ENCODE data around the gene ERICH6.

The ERICH6 gene

DNA sequence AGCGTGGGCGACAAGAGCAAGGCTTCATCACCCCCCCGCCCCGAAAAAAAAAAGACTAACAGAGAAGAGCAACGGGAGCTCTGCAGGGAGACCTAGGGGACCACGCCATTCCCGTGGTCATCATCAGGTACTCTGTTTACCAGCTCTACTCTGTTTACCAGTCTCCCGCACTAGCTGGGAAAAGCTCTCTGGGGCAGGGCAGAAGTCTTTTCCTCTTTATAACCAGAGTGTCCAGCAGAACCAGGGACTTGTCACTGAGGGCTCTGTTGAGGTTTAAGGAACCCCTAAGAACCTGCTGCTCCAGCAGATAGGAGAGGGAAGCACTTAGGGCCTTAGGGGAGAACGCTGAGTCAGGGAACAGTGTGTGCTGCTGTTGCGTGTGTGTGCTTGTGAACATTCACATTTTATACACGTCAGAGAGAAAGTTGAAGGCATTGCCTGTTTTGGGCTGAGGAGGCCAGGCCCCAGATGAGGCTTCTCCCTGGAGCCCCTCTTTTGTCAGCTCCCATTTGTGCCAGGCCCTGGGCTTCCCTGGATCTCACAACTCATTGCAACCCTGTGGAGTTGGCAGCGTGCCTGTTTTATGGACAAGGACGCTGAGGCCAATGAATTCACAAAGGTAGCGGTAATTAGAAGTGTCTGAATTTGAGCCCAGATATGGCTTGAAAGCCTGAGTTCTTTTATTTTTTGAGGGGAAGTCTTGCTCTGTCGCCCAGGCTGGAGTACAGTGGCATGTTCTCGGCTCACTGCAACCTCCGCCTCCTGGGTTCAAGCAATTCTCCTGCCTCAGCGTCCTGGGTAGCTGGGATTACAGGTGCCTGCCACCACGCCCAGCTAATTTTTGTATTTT, 24.2 kb upstream of the ERICH6 start:
- no peak overlapping the region for H3K4me3 ChIP-seq (replicated peaks in 1 of 2; ENCODE audit: low read depth in 2 of 2, low read length in 2 of 2)
- TF ChIP-seq, protein P1, sequence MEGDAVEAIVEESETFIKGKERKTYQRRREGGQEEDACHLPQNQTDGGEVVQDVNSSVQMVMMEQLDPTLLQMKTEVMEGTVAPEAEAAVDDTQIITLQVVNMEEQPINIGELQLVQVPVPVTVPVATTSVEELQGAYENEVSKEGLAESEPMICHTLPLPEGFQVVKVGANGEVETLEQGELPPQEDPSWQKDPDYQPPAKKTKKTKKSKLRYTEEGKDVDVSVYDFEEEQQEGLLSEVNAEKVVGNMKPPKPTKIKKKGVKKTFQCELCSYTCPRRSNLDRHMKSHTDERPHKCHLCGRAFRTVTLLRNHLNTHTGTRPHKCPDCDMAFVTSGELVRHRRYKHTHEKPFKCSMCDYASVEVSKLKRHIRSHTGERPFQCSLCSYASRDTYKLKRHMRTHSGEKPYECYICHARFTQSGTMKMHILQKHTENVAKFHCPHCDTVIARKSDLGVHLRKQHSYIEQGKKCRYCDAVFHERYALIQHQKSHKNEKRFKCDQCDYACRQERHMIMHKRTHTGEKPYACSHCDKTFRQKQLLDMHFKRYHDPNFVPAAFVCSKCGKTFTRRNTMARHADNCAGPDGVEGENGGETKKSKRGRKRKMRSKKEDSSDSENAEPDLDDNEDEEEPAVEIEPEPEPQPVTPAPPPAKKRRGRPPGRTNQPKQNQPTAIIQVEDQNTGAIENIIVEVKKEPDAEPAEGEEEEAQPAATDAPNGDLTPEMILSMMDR (IDR thresholded peaks at IDR 0.05; ENCODE audit: low read depth, low read length) = no peak
- DNase-seq (ENCODE audit: low read depth in 2 of 2) = no peak

DNA sequence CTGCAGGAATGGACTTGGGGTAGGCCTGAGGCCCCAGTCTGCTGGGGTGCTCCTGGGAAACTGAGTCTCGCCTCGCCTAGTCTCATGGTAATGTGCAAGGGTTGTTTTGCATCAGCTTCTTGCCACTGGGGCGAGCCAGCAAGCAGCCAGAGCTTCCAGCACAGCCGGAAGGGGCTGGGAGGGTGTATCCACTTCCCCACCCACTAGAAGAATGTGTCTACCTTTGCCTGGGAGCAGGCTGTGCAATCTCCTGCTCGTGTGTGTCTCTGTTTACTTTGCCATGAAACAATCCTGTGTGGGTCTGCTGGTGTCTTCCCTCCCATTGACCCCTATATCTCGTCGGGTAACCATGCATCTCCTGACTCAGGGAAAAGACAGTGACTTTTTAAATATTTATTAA, 21.8 kb upstream of the ERICH6 start:
- no peak overlapping the region for H3K4me3 ChIP-seq (replicated peaks in 1 of 2; ENCODE audit: low read depth in 2 of 2, low read length in 2 of 2)
- TF ChIP-seq, protein P1 (IDR thresholded peaks at IDR 0.05; ENCODE audit: low read depth, low read length) = no peak
- no peak for DNase-seq (ENCODE audit: low read depth in 2 of 2)

DNA sequence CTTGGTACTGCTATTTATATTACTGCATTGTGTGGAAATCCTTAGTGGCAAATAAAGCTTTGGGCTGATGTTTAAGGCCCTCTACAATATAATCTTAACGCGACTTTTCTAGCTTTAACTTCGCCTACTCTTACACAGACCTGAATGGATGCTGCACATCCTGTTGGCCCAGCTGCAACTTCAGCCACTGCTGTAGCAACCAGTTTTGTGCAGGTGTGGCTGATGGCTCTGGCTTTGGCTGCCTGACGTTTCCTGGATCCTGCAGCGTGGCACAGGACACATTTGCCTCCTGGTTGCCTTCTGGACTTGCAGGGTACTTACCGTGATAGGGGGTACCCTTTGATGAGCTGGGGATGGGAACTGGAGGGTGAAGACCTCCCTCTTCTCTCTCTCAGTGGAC, 20.2 kb upstream of the ERICH6 start:
- TF ChIP-seq, protein P1 (IDR thresholded peaks at IDR 0.05; ENCODE audit: low read depth, low read length) = no peak
- DNase-seq (ENCODE audit: low read depth in 2 of 2) = no peak
- H3K4me3 ChIP-seq (replicated peaks in 1 of 2; ENCODE audit: low read depth in 2 of 2, low read length in 2 of 2) = no peak overlapping the region

DNA sequence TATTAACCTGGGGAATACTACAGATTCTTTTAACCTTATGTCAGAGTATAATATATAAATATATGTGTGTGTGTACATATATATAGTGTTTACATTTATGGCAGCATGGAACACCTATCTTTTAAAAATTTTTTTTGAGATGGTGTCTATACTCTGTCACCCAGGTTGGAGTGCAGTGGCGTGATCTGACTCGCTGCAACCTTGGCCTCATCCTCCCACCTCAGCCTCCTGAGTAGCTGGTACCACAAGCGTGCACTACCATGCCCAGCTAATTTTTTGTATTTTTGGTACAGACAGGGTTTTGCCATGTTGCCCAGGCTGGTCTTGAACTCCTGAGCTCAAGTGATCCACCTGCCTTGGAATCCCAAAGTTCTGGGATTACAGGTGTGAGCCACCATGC, 18.5 kb upstream of the ERICH6 start:
- no peak overlapping the region for H3K4me3 ChIP-seq (replicated peaks in 1 of 2; ENCODE audit: low read depth in 2 of 2, low read length in 2 of 2)
- TF ChIP-seq, protein P1 (IDR thresholded peaks at IDR 0.05; ENCODE audit: low read depth, low read length) = no peak
- DNase-seq (ENCODE audit: low read depth in 2 of 2) = no peak

DNA sequence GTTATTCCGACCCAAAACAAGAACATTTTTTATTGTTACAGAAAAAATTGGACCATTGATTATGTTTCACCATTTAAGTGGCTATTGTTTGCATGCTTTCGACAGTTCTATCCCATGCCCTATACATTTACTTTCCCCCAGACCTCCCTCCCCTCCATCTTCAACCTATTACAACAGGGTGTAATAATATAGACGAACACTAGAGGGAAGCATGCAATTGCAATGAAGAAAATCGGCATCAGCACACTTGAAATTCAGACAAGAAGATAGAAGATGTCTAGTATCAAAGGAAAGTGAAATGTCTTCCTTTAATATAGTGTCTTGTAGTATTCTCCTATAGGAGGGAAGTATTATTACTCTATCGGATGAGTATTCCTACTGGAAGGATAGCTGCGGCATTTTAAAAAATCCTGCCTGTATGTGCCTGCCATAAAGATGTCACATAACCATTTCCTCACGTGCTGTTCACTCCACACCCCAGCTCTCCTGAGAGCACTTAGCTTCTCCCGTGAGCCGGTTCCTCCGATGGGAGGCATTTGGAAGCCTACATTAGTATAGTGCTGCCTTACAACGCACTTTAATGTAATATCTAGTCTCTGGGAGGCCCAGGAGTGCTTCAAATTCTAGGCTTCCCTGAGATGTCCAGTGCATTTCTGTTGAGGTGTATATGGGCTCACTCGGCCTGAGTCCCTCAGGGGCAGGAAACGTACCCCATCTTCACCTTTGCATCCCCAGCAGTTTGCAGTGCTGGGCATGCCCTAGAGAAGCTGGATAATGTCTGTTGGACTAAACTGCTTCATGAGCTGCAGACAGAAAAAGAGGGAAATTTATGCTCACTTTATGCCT, 17.8 kb upstream of the ERICH6 start:
- TF ChIP-seq, protein P1 (IDR thresholded peaks at IDR 0.05; ENCODE audit: low read depth, low read length) = peak; percentile 71
- H3K4me3 ChIP-seq (replicated peaks in 1 of 2; ENCODE audit: low read depth in 2 of 2, low read length in 2 of 2) = no peak overlapping the region
- DNase-seq (ENCODE audit: low read depth in 2 of 2) = peak; percentile 77 to 78

DNA sequence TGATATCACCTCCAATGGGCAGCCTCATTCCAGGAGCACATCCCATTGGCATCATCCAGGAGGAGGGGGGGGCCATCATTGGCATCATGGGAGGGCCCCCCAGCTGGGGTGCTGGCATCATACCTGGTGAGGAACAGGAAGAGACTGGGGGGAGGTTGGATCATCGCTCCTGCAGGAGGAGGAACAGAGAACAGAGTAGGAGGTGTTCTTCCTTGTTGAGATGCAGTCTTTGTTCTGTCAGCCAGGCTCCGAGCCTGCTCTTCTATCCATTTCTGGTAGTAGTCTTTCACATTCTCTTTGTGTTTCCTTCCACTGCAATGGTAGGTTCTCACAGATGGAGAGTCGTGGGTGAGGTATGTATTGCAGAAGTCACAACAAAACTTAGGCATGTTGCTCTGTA, 16.7 kb upstream of the ERICH6 start:
- no peak overlapping the region for H3K4me3 ChIP-seq (replicated peaks in 1 of 2; ENCODE audit: low read depth in 2 of 2, low read length in 2 of 2)
- no peak for DNase-seq (ENCODE audit: low read depth in 2 of 2)
- TF ChIP-seq, protein P1 (IDR thresholded peaks at IDR 0.05; ENCODE audit: low read depth, low read length) = no peak
